GM12801 (cell line): ENCODE results near the gene ZNF280B.

Source experiments
- CTCF ChIP-seq: IDR thresholded peaks from one replicate; pipeline ENCODE4 v1.5.1; 2011; ENCODE audit warnings: control low read depth; ENCODE audit not compliant: insufficient read length; ENCODE audit errors: extremely low read depth

ZNF280B gene

GRCh38 chr22:22486132-22486899 is 22.2 kb downstream of the ZNF280B start:
- no peak for TF ChIP-seq CTCF

- no peak for TF ChIP-seq CTCF
Measured at GRCh38 chr22:22485524-22485923, 23.0 kb downstream of the ZNF280B start.

- TF ChIP-seq CTCF = no peak
Measured at GRCh38 chr22:22484023-22484422, 24.5 kb downstream of the ZNF280B start.

GRCh38 chr22:22480940-22481339 is 27.6 kb downstream of the ZNF280B start:
- no peak for TF ChIP-seq CTCF

- TF ChIP-seq CTCF = no peak
Measured at GRCh38 chr22:22479999-22480532, 28.5 kb downstream of the ZNF280B start.

- no peak for TF ChIP-seq CTCF
Measured at GRCh38 chr22:22479116-22479515, 29.4 kb downstream of the ZNF280B start.

GRCh38 chr22:22478470-22478869 is 30.1 kb downstream of the ZNF280B start:
- TF ChIP-seq CTCF = no peak
